Left lobe of liver (tissue), 2 donors: ENCODE results near the gene CACNA1A. TPM values are rescaled to one million over a fixed set of nuclear protein-coding genes. Genes with fewer than 3 reads are reported as not detected.

ENCODE experiments used
- ATAC-seq: fragments of 200-7000 bp; cut with Tn5 transposase; one replicate; pipeline ENCODE4 v1.9.1; 2020; ENCODE audit warnings: mild to moderate bottlenecking, moderate library complexity
- DNase-seq: peaks from one replicate; pipeline ENCODE4 v3.0.0-alpha.2; 2020; ENCODE audit warnings: low spot score
- total RNA-seq: library from RNA; stranded (reverse); gene quantifications from one replicate; pipeline ENCODE4 v1.2.1, GENCODE V29; 2021
- donor health status: DM: no; HTN: no; CAD: no; lungs with moderate emphysema.
- donor health status: DM: no; HTN: yes; CAD: no.

CACNA1A gene
- total RNA-seq, 1 donor from 2014 or later, result 0.30 TPM

GRCh38 chr19:13241231-13242104, 264.8 kb downstream of the CACNA1A start:
- ATAC-seq, result peak; percentile 49
- DNase-seq, result no peak

- ATAC-seq, result no peak
- no peak for DNase-seq
These were observed 265.8 kb downstream of the CACNA1A start for GRCh38 chr19:13240312-13241022.

- ATAC-seq, result no peak
These were observed 267.3 kb downstream of the CACNA1A start for GRCh38 chr19:13238891-13239534.

GRCh38 chr19:13234518-13234917, 271.8 kb downstream of the CACNA1A start:
- DNase-seq (peak; percentile 57), ATAC-seq (peak; percentile 90)

More at GRCh38 chr19:13238891-13239534, 267.3 kb downstream of the CACNA1A start:
- no peak for DNase-seq

- no peak for DNase-seq
- ATAC-seq, result peak; percentile 42
These were observed 274.6 kb downstream of the CACNA1A start for GRCh38 chr19:13231663-13232062.

GRCh38 chr19:13229246-13229645, 277.0 kb downstream of the CACNA1A start:
- no peak for ATAC-seq
- DNase-seq, result no peak

GRCh38 chr19:13228561-13228960, 277.7 kb downstream of the CACNA1A start:
- ATAC-seq (no peak), DNase-seq (no peak)

- DNase-seq, result no peak
- ATAC-seq, result no peak
These were observed 279.3 kb downstream of the CACNA1A start for GRCh38 chr19:13226983-13227382.

GRCh38 chr19:13225973-13226865, 280.1 kb downstream of the CACNA1A start:
- DNase-seq (no peak), ATAC-seq (no peak)

GRCh38 chr19:13225085-13225484, 281.2 kb downstream of the CACNA1A start:
- ATAC-seq, result no peak
- no peak for DNase-seq

- DNase-seq (no peak), ATAC-seq (no peak)
These were observed 285.4 kb downstream of the CACNA1A start for GRCh38 chr19:13220847-13221246.

GRCh38 chr19:13215572-13216380, 290.5 kb downstream of the CACNA1A start:
- no peak for ATAC-seq
- DNase-seq, result no peak

- DNase-seq, result no peak
- no peak for ATAC-seq
These were observed 292.1 kb downstream of the CACNA1A start for GRCh38 chr19:13214036-13214730.

GRCh38 chr19:13212759-13213330, 293.4 kb downstream of the CACNA1A start:
- ATAC-seq, result peak; percentile 73
- DNase-seq, result peak; percentile 66

- no peak for DNase-seq
- no peak for ATAC-seq
These were observed 294.6 kb downstream of the CACNA1A start for GRCh38 chr19:13211426-13212308.

- no peak for DNase-seq
- no peak for ATAC-seq
These were observed 295.3 kb downstream of the CACNA1A start for GRCh38 chr19:13210941-13211340.

- no peak for DNase-seq
- no peak for ATAC-seq
These were observed 295.9 kb downstream of the CACNA1A start for GRCh38 chr19:13210339-13210775.
